BJ (cell line): ENCODE data around the gene C2orf78. TPM values are rescaled to one million over a fixed set of nuclear protein-coding genes. Genes with fewer than 3 reads are reported as not detected.
"Not testable (repeated sequence)": the region's sequence is repeated elsewhere in the genome, so short reads cannot be mapped to it uniquely, and the experiment has no call there.

Experiments used
- CTCF ChIA-PET: fragments of 350-600 bp; formaldehyde crosslinking; extraction: SDS; loops from one replicate; lab custom pipeline; 2021; ENCODE audit warnings: antibody characterized with exemption, inconsistent platforms; lab: Yijun Ruan, JAX
- POLR2A ChIA-PET: fragments of 300-600 bp; sonication (Branson Sonifier 250); formaldehyde crosslinking; extraction: SDS; loops from one replicate; lab custom pipeline; 2021; ENCODE audit warnings: antibody characterized with exemption; lab: Charles Lee
- DNase-seq: peaks from one replicate; pipeline ENCODE4 v3.0.0-alpha.2; 2011; ENCODE audit warnings: low read depth
- H3K27me3 ChIP-seq: 2 replicates; pipeline ENCODE4 v1.6.0; 2011; ENCODE audit warnings: low read length; ENCODE audit not compliant: control insufficient read depth, insufficient read depth
- H3K36me3 ChIP-seq: 2 replicates; pipeline ENCODE4 v1.5.1; 2011; ENCODE audit warnings: low read length; ENCODE audit not compliant: control insufficient read depth, insufficient read depth
- H3K4me3 ChIP-seq: 2 replicates; pipeline ENCODE4 v1.5.1; 2011; ENCODE audit warnings: low read depth, mild to moderate bottlenecking, control low read depth, low read length
- polyA minus RNA-seq: library from RNA; depleted of rRNA, polyadenylated mRNA; stranded (reverse); fragments of >200 nt; gene quantifications from 2 replicates; pipeline ENCODE4 v1.2.3, GENCODE V29; 2011; rRNA and poly(A)+ RNA removed
- polyA plus RNA-seq: library from polyadenylated mRNA; depleted of rRNA; stranded (reverse); fragments of >200 nt; gene quantifications from 2 replicates; pipeline ENCODE4 v1.2.3, GENCODE V29; 2011; rRNA removed
- TF ChIP-seq, protein P1 (sequence below): IDR thresholded peaks from 2 replicates; pipeline ENCODE4 v1.5.1; 2011; ENCODE audit warnings: low read depth, mild to moderate bottlenecking, control low read depth, inconsistent platforms, low read length, moderate library complexity; ENCODE audit not compliant: insufficient read depth

C2orf78 gene, protein sequence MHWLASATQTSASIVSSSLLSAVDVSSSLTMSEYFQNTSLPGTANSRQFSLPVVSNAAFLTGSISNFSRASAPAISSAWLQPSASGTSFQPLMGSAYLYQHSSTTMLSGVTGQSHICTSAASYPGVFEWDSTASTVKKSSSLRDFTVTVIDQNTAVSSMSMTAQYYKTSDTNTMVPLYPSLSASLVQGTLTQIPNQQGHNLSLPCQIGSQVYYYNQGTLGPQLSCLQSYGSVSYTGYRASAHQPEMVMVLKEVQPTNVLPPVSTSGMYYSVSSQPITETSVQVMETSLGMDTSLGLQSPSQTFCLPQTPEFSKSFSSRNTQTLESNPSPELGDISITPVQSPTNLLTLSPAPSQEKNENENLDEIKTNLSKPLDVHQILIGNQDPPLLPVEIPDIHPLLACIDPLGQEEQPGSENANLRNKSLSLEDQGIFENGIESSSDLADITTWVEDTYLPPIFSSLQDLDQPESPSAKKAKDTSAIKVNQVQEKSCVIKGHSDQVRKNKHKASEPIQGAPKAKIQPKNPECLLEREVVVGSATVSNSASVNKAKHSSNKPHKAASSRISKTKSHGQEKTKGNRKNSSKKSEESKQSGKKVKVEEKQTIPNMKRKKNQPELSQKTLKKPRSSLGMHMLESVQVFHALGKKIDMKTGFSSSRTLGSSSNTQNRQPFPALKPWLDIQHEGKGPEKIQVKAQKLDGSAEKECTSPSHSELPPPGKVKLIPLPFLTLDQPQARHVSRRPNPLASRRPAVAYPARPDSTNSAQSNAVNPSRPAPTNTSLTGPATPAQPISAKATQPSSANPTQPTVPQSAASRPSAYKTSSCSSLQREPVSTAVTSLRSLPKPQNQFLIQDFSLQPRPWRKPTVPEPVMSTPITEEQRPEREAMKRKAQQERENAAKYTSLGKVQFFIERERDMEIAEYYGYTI
- polyA plus RNA-seq (not detected in 2 replicates), polyA minus RNA-seq (not detected in 2 replicates)

DNA sequence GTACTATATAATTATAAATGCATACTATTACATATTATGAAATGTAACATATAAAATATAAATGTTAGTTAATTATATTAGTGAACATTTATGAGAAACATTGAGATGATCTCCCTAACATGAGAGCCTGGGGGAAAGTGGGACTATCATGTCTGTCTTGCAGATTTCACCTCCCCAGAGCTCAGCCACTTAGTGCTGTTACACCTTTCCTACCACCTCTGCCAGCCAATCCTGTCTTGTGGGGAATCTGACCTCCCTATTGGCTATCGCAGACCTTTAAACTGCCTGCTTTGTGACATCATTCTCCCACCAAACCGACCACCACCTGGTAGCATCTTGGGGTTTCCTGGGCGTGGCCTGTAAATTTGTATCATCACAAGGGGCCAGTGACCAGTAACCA, at the start of gene C2orf78:
Gene C2orf78 (plus strand): TSS at position 301 of the 400 bp plus-strand sequence. CDS start 127 bp downstream, outside the sequence.
- H3K36me3 ChIP-seq, H3K27me3 ChIP-seq, POLR2A ChIA-PET, H3K4me3 ChIP-seq, CTCF ChIA-PET, DNase-seq: not testable (repeated sequence)

DNA sequence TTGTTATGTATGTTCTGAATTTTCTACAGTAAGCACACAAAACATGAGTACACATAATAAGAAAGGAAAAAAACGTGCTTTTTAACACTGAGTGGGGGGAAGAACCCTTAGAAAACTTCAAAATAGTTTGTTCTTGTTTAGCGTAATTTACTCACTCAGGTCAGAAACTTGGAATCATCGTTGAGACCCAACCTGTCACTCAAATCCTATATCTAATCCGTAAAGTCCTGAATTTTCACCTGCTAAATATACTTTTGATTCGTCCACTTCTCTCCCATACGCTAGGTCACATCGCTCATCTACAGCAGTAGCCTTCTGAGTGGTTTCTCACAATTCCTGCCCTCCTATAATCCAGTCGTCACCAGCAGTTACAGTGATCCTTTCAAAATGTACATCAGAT, 47.6 kb upstream of the C2orf78 start:
- POLR2A ChIA-PET, result no interaction called here
- TF ChIP-seq, protein P1, sequence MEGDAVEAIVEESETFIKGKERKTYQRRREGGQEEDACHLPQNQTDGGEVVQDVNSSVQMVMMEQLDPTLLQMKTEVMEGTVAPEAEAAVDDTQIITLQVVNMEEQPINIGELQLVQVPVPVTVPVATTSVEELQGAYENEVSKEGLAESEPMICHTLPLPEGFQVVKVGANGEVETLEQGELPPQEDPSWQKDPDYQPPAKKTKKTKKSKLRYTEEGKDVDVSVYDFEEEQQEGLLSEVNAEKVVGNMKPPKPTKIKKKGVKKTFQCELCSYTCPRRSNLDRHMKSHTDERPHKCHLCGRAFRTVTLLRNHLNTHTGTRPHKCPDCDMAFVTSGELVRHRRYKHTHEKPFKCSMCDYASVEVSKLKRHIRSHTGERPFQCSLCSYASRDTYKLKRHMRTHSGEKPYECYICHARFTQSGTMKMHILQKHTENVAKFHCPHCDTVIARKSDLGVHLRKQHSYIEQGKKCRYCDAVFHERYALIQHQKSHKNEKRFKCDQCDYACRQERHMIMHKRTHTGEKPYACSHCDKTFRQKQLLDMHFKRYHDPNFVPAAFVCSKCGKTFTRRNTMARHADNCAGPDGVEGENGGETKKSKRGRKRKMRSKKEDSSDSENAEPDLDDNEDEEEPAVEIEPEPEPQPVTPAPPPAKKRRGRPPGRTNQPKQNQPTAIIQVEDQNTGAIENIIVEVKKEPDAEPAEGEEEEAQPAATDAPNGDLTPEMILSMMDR, result no peak
- no peak for DNase-seq
- peaks cover 7% of the 10 kb centered on the region for H3K36me3 ChIP-seq
- peak overlapping the region; percentile 76 for H3K4me3 ChIP-seq
- no peaks in the 10 kb centered on the region for H3K27me3 ChIP-seq
- CTCF ChIA-PET, result no interaction called here

DNA sequence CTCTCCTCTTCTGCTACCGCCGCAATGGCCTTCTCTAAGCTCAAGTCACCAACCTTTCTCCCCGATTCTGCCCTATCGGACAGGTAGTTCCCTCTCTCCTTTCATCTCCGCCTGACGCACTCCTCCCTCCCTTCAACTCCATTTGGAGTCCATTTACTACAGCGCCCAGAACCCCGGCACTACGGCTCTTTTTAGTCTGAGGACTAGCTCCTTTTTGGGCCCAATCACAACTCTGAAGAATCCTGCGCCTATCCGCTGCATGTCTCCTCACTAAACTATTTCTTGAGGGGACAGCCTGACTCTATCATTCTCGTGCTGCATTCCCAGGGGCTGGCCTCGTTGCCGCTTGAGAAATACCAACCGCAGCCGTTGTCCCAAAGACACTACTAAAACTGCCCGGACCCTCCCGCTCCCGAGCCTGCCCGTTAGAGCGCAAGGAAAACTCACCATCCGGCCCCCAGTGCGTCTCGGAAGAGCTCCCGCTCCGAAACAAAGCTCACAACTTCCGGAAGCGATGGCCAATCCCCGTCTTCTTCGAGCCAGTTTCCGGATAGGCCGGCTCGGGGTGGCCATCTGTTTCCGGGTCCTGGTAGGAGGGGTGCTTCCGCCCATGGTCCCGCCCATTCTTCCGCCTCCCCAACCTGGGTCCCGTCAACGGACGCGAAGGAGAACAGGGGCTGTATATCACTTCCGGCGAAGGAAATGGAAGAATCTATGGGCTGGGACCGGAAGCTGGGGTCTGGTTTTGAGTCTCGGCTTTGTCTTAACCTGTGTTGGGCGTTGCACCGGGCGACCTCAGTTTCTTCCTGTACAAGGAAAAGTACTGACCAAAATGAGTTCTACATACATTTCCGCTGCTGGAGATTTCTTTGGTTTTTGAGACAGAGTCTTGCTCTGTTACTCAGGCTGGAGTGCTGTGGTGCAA, 46.9 kb upstream of the C2orf78 start, which contains the start of gene TPRKB:
Gene TPRKB (minus strand): TSS at position 491 of the 925 bp plus-strand sequence. CDS start 2,776 bp downstream, outside the sequence.
- no peaks in the 10 kb centered on the region for H3K27me3 ChIP-seq
- peak; percentile 88 for DNase-seq
- peak within 1 kb of the TSS; percentile 76 for H3K4me3 ChIP-seq
- peaks cover 5% of the 10 kb centered on the region; the same call in 1 of the 2 replicates for H3K36me3 ChIP-seq
- ChIA-PET POLR2A (no interaction called here), CTCF (no interaction called here)
- TF ChIP-seq, protein P1, result no peak

DNA sequence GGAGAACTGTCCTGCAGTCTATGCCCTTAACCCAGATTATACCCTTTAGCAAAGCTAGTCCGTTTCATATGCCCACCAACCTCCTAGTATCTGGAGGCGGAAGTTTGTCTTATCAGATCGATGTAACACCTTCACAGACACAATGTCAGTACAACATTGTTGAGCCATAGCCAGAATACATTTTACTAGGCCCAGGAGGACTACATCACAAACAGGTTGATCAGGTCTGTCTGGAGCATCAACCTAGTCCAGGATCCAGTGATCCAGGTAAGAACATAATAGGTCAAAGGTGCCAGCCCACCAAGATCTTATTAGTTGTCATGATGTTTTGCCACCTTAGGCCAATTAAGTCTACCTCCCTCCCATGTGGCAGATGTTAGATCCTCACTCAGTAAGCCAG, 44.9 kb upstream of the C2orf78 start:
- H3K4me3 ChIP-seq, result no peak overlapping the region
- no peak for DNase-seq
- POLR2A ChIA-PET, result no interaction called here
- TF ChIP-seq, protein P1, result no peak
- peaks cover 1% of the 10 kb centered on the region; the same call in 1 of the 2 replicates for H3K36me3 ChIP-seq
- CTCF ChIA-PET, result no interaction called here
- no peaks in the 10 kb centered on the region for H3K27me3 ChIP-seq

DNA sequence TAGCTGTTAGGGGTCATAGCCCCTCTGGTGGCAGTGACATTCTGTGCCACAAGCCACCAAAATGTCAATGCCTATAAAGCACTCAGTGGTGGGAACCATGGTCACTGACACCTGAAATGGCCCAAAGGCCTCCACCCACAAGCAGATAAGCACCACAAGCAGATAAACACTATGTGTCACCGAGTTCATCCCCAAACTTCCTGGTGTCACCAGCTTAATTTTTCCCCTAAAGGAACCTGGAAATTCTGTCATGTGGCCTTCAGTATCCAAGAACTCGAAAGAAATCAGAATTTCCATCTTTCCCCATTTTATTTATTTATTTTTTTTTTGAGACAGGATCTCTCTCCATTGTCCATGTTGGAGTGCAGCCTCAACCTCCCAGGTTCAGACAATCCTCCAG, 43.2 kb upstream of the C2orf78 start:
- no peaks in the 10 kb centered on the region for H3K27me3 ChIP-seq
- no peak overlapping the region for H3K4me3 ChIP-seq
- ChIA-PET POLR2A (no interaction called here), CTCF (no interaction called here)
- TF ChIP-seq, protein P1, result no peak
- DNase-seq, result no peak
- H3K36me3 ChIP-seq, result peaks cover 1% of the 10 kb centered on the region; the same call in 1 of the 2 replicates
